CD14-positive monocyte (primary cell): ENCODE data around the gene FASN. TPM values are rescaled to one million over a fixed set of nuclear protein-coding genes. Genes with fewer than 3 reads are reported as not detected.

ENCODE experiments used
- DNase-seq, 3 donors: peaks; one replicate each; pipeline ENCODE4 v3.0.0-alpha.2; 2011 to 2022
- H2AFZ ChIP-seq: 2 replicates; pipeline ENCODE4 v1.6.0; 2012; ENCODE audit warnings: mild to moderate bottlenecking, low read depth, low read length, inconsistent platforms; ENCODE audit not compliant: insufficient read depth, poor library complexity, severe bottlenecking
- H3K27ac ChIP-seq, 2 donors: 1 replicate in 1 of 2; 2 replicates in 1 of 2; pipeline ENCODE4 v1.5.1; 2012 to 2013; ENCODE audit warnings: low read length in 2 of 2, control low read depth in 1 of 2, inconsistent platforms in 1 of 2, low read depth in 1 of 2, mild to moderate bottlenecking in 1 of 2
- H3K27me3 ChIP-seq, 2 donors: one replicate each; pipeline versions ENCODE4 v1.6.0 to v1.6.1; 2011 to 2013; ENCODE audit warnings: low read length in 2 of 2; ENCODE audit not compliant: control insufficient read depth in 2 of 2, insufficient read depth in 2 of 2
- H3K36me3 ChIP-seq, 2 donors: replicated peaks in 1 of 2; 1 replicate in 1 of 2; 2 replicates in 1 of 2; pipeline versions ENCODE4 v1.5.1 to v1.6.1; 2012 to 2013; ENCODE audit warnings: low read length in 2 of 2, control low read depth in 1 of 2, inconsistent platforms in 1 of 2, mild to moderate bottlenecking in 1 of 2; ENCODE audit not compliant: insufficient read depth in 2 of 2, control insufficient read depth in 1 of 2
- H3K4me1 ChIP-seq, 2 donors: 1 replicate in 1 of 2; 2 replicates in 1 of 2; pipeline versions ENCODE4 v1.5.1 to v1.6.1; 2012 to 2013; ENCODE audit warnings: low read length in 2 of 2, control low read depth in 1 of 2, inconsistent platforms in 1 of 2, mild to moderate bottlenecking in 1 of 2, moderate library complexity in 1 of 2; ENCODE audit not compliant: insufficient read depth in 2 of 2, control insufficient read depth in 1 of 2
- H3K4me2 ChIP-seq: replicated peaks from 2 replicates; pipeline ENCODE3; 2012; ENCODE audit warnings: low read length, moderate library complexity, mild to moderate bottlenecking; ENCODE audit not compliant: poor library complexity, severe bottlenecking; ENCODE audit errors: extremely low read depth
- H3K4me3 ChIP-seq, 3 experiments: fragments of 200-600 bp in 1 of 3; sonication (generic) in 1 of 3; replicated peaks in 1 of 3; 1 replicate in 2 of 3; 2 replicates in 1 of 3; pipeline ENCODE4 v1.5.1; 2011 to 2013; ENCODE audit warnings: low read length in 3 of 3, mild to moderate bottlenecking in 3 of 3, control low read depth in 2 of 3, low read depth in 2 of 3, inconsistent platforms in 1 of 3, moderate library complexity in 1 of 3
- H3K79me2 ChIP-seq: 2 replicates; pipeline ENCODE4 v1.6.0; 2012; ENCODE audit warnings: mild to moderate bottlenecking, control low read depth, inconsistent platforms, low read length, moderate library complexity; ENCODE audit not compliant: insufficient read depth
- H3K9ac ChIP-seq: 2 replicates; pipeline ENCODE4 v1.6.0; 2017; ENCODE audit warnings: low read length, mild to moderate bottlenecking; ENCODE audit not compliant: insufficient read depth, poor library complexity, severe bottlenecking
- H3K9me3 ChIP-seq, 2 donors: replicated peaks in 1 of 2; 1 replicate in 1 of 2; 2 replicates in 1 of 2; pipeline versions ENCODE4 v1.5.1 to v1.6.1; 2012 to 2013; ENCODE audit warnings: low read length in 2 of 2, control low read depth in 1 of 2; ENCODE audit not compliant: control insufficient read depth in 1 of 2, insufficient read depth in 1 of 2
- H4K20me1 ChIP-seq: 2 replicates; pipeline ENCODE4 v1.6.0; 2012; ENCODE audit warnings: mild to moderate bottlenecking, low read length, control low read depth, moderate library complexity; ENCODE audit not compliant: insufficient read depth
- H3K27ac Mint-ChIP-seq, 7 donors: one replicate each; pipeline ENCODE4 v1.8.0; 2020; ENCODE audit warnings: mild to moderate bottlenecking in 7 of 7, mixed read lengths in 7 of 7, moderate library complexity in 6 of 7, inconsistent platforms in 2 of 7
- H3K27me3 Mint-ChIP-seq, 3 donors: one replicate each; pipeline ENCODE4 v1.8.0; 2021 to 2022; ENCODE audit warnings: low read depth in 3 of 3, mild to moderate bottlenecking in 3 of 3, mixed read lengths in 3 of 3, moderate library complexity in 3 of 3, inconsistent platforms in 1 of 3
- H3K36me3 Mint-ChIP-seq, 2 donors: one replicate each; pipeline ENCODE4 v1.8.0; 2020; ENCODE audit warnings: mixed read lengths in 2 of 2, inconsistent platforms in 1 of 2, mild to moderate bottlenecking in 1 of 2
- H3K4me1 Mint-ChIP-seq: one replicate; pipeline ENCODE4 v1.8.0; 2020; ENCODE audit warnings: mild to moderate bottlenecking, mixed read lengths
- H3K4me3 Mint-ChIP-seq, 2 donors: one replicate each; pipeline ENCODE4 v1.8.0; 2020; ENCODE audit warnings: mild to moderate bottlenecking in 2 of 2, mixed read lengths in 2 of 2, moderate library complexity in 1 of 2
- H3K9me3 Mint-ChIP-seq, 7 donors: one replicate each; pipeline ENCODE4 v1.8.0; 2020 to 2022; ENCODE audit warnings: mixed read lengths in 7 of 7, mild to moderate bottlenecking in 6 of 7, moderate library complexity in 6 of 7, inconsistent platforms in 2 of 7
- CTCF ChIP-seq: fragments of 200-600 bp; IDR thresholded peaks from one replicate; pipeline ENCODE4 v1.8.0; 2022; ENCODE audit warnings: antibody characterized with exemption, mild to moderate bottlenecking
- WGBS: methylation state at CpG from one replicate; pipeline ENCODE4 v1.1.5; 2013; ENCODE audit warnings: missing lambda C conversion rate; ENCODE audit not compliant: insufficient coverage; 5-methylcytosine and 5-hydroxymethylcytosine counted together
- intact Hi-C, 2 donors: fragments of 100-400 bp; cut with micrococcal nuclease; formaldehyde crosslinking; loops; one replicate each; pipeline versions ENCODE4 v1.15.0 to v1.15.1; 2023
- polyA plus RNA-seq, 3 donors: library from polyadenylated mRNA; depleted of rRNA in 1 of 3; unstranded in 2 of 3; stranded (reverse) in 1 of 3; fragments of 300-500 nt in 2 of 3; fragments of >200 nt in 1 of 3; fragmentation: Illumina TruSeq in 2 of 3; gene quantifications; 1 replicate in 2 of 3; 2 replicates in 1 of 3; pipeline ENCODE4 v1.2.3, GENCODE V29; 2012 to 2021

Gene FASN
- polyA plus RNA-seq, 3 donors, result 0.08 to 8.4 (median 0.13) TPM

DNA sequence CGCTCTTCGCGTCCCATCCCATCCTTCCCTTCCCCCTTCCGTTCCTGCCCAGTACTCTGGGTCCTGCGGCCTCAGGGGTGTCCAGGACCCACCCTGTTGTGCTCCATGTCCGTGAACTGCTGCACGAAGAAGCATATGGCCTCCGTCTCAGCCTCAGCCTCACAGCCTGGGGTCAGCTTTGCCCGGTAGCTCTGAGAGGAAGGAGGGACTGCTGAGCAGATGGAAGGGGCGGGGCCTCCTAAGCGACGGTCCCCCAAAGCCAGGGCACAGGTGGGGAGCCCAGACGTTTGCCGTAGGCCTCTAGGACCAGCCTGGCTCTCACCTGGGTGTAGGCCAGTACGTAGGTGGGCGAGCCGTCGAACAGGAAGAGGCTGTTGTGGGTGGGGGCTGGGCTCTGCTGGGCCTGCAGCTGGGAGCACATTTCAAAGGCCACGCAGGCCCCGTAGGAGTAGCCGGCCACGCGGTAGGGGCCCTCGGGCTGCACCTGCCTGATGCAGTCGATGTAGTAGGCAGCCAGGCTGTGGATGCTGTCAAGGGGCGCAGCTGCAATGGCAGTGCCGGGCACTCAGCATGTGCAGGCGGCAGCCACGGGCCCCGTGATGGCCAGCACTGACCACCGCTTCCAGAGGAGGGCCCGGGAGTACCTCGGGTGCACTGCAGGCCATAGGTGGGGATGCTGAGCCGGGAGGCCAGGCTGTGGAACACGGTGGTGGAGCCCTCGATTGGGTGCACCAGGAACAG, 17.8 kb downstream of the FASN start:
- Mint-ChIP-seq H3K4me1 (no peaks in the 10 kb centered on the region), H3K27me3 (peaks cover 1 to 6% (median 2%) of the 10 kb centered on the region in 3 donors), H3K27ac (no peak overlapping the region), H3K9me3 (peaks cover 0 to 1% (median 0%) of the 10 kb centered on the region in 7 donors), H3K36me3 (peaks cover 36 to 59% of the 10 kb centered on the region in 2 donors), H3K4me3 (no peak overlapping the region)
- Histone ChIP-seq H3K4me3 (no peak overlapping the region), H3K79me2 (no peaks in the 10 kb centered on the region), H3K4me2 (no peak overlapping the region), H3K27me3 (no peaks in the 10 kb centered on the region), H2AFZ (no peak overlapping the region), H3K9ac (no peak overlapping the region), H3K9me3 (no peaks in the 10 kb centered on the region), H4K20me1 (no peaks in the 10 kb centered on the region), H3K36me3 (peaks cover 48 to 57% of the 10 kb centered on the region in 2 donors), H3K27ac (no peak overlapping the region), H3K4me1 (no peaks in the 10 kb centered on the region)
- DNase-seq, result no peak
- intact Hi-C loops, result no loop called here
- WGBS, result 93% methylated on average over 27 of the region's 36 CpGs
- no peak for TF ChIP-seq CTCF

GRCh38 chr17:82079001-82079677, 18.9 kb downstream of the FASN start:
- no peaks in the 10 kb centered on the region for H3K79me2 ChIP-seq
- Mint-ChIP-seq H3K9me3 (peaks cover 0 to 1% (median 0%) of the 10 kb centered on the region in 7 donors), H3K27me3 (peaks cover 1 to 8% (median 4%) of the 10 kb centered on the region in 3 donors), H3K36me3 (peaks cover 32 to 51% of the 10 kb centered on the region in 2 donors), H3K27ac (no peak overlapping the region), H3K4me3 (no peak overlapping the region), H3K4me1 (no peaks in the 10 kb centered on the region)
- no peaks in the 10 kb centered on the region for H3K27me3 ChIP-seq
- no peaks in the 10 kb centered on the region for H4K20me1 ChIP-seq
- H3K27ac ChIP-seq, result no peak overlapping the region
- no peak for TF ChIP-seq CTCF
- H3K36me3 ChIP-seq, result peaks cover 38 to 47% of the 10 kb centered on the region in 2 donors
- no peak overlapping the region for H2AFZ ChIP-seq
- no peak overlapping the region for H3K4me3 ChIP-seq
- 97% methylated on average over 44 of the region's 47 CpGs for WGBS
- no peaks in the 10 kb centered on the region for H3K9me3 ChIP-seq
- intact Hi-C loops, result no loop called here
- no peaks in the 10 kb centered on the region for H3K4me1 ChIP-seq
- no peak overlapping the region for H3K9ac ChIP-seq
- no peak overlapping the region for H3K4me2 ChIP-seq
- DNase-seq, result no peak
